CD4-positive, alpha-beta T cell treated with Interleukin-12 subunit alpha and Interleukin-12 subunit beta, for 1 hour (primary cell): ENCODE results near the gene EFCAB12.
"Not testable (repeated sequence)": the region's sequence is repeated elsewhere in the genome, so short reads cannot be mapped to it uniquely, and the experiment has no call there.

ENCODE experiments used
- DNase-seq: peaks from one replicate; pipeline ENCODE4 v3.0.0-alpha.2; 2020

The EFCAB12 gene

GRCh38 chr3:129363356-129363755 is 65.1 kb downstream of the EFCAB12 start:
- not testable (repeated sequence) for DNase-seq

- DNase-seq, result no peak
Observed at GRCh38 chr3:129360705-129361460, 67.6 kb downstream of the EFCAB12 start.

GRCh38 chr3:129360171-129360611 is 68.2 kb downstream of the EFCAB12 start:
- DNase-seq, result no peak

GRCh38 chr3:129358772-129359371 is 69.6 kb downstream of the EFCAB12 start:
- no peak for DNase-seq

- no peak for DNase-seq
Observed at GRCh38 chr3:129358177-129358771, 70.2 kb downstream of the EFCAB12 start.

GRCh38 chr3:129357616-129358015 is 70.8 kb downstream of the EFCAB12 start:
- DNase-seq, result no peak

- no peak for DNase-seq
Observed at GRCh38 chr3:129356756-129357425, 71.5 kb downstream of the EFCAB12 start.

- DNase-seq, result no peak
Observed at GRCh38 chr3:129353589-129353941, 74.9 kb downstream of the EFCAB12 start.

GRCh38 chr3:129352650-129353588 is 75.5 kb downstream of the EFCAB12 start:
- DNase-seq, result no peak

GRCh38 chr3:129352045-129352444 is 76.4 kb downstream of the EFCAB12 start:
- DNase-seq, result no peak
